ENCODE results near the gene MEIS2.

MEIS2 gene

DNA sequence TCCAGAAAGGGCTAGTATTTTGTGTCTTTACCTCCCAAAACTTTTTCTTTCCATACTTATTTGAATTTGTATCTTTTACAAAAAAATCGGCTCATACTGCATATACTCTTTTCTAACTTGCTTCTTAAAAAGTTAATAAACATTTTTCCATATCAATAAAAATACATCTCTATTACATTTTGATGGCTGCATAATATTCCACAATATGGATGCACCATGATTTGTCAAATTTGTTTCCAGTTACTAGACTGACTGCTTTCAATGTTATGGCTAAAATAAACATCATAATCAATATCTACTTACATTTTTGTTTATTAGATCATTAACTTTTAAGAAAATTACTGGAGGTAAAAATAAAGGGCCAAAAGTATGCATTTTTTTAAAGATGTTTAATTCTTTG lies 121.7 kb downstream of the MEIS2 start:
- no peak overlapping the region for H3K4me3 ChIP-seq (ENCODE audit: control insufficient read depth, low read depth, low read length)
- no peak for DNase-seq (ENCODE audit: low read depth)
- TF ChIP-seq, protein P1, sequence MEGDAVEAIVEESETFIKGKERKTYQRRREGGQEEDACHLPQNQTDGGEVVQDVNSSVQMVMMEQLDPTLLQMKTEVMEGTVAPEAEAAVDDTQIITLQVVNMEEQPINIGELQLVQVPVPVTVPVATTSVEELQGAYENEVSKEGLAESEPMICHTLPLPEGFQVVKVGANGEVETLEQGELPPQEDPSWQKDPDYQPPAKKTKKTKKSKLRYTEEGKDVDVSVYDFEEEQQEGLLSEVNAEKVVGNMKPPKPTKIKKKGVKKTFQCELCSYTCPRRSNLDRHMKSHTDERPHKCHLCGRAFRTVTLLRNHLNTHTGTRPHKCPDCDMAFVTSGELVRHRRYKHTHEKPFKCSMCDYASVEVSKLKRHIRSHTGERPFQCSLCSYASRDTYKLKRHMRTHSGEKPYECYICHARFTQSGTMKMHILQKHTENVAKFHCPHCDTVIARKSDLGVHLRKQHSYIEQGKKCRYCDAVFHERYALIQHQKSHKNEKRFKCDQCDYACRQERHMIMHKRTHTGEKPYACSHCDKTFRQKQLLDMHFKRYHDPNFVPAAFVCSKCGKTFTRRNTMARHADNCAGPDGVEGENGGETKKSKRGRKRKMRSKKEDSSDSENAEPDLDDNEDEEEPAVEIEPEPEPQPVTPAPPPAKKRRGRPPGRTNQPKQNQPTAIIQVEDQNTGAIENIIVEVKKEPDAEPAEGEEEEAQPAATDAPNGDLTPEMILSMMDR (conservative IDR thresholded peaks at IDR 0.05; ENCODE audit: control insufficient read depth, insufficient read depth, low read depth, low read length), result no peak

DNA sequence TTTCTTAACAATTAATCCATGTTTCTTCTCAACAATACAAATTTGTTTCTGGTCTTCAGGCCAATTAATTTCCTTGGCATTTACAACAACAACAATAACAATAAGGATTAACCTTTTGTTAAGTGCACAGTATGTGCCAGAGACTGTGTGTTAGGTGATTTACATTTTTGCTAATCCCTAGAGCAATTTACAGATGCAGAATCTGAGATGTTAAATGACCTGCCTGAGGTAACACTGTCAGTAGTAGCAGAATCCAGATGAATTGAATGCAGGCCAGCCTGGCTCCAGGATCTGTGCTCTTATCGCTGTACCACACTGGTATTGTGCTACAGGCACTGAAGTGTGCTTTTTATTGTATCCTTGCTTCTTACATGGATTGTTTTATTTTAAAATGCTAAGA lies 122.2 kb downstream of the MEIS2 start:
- TF ChIP-seq, protein P1 (conservative IDR thresholded peaks at IDR 0.05; ENCODE audit: control insufficient read depth, insufficient read depth, low read depth, low read length), result no peak
- no peak for DNase-seq (ENCODE audit: low read depth)
- H3K4me3 ChIP-seq (ENCODE audit: control insufficient read depth, low read depth, low read length), result no peak overlapping the region

DNA sequence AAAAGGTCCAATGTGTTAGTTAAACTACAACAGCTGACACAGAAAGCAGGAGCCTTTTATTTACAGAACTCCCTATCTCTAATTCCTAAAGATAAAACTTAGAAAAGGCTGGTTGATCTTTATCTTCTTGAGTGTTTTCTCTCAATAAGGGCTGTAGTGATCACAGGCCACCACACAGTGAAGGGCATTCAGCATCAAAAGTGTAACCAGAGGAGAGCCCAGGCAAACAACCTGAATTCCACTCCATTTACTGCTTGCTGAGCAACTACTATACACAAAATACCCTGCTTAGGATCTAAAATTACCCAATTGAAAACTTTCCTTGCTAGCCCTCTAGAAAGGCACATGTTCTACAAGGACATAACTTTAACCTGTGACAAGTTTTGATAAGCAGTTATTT lies 122.7 kb downstream of the MEIS2 start:
- TF ChIP-seq, protein P1 (conservative IDR thresholded peaks at IDR 0.05; ENCODE audit: control insufficient read depth, insufficient read depth, low read depth, low read length), result no peak

DNA sequence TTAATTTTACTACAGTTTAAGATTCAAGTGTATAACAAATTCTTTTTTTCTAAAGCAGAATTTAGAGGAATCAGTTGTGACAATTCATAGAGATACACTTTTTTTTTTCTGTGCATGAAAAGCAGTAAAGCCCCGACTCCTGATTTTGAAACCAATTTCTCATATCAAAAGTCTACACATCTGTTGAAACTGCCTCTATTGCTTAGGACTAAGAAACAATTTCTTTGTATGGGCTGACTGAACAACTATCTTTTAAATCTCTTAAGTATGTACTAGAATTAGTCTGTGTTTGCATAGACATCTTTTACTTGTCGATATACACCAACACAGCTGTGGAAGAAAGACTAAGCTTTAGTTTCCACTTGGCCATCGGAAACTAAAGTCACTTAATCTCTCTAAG lies 127.6 kb downstream of the MEIS2 start:
- no peak overlapping the region for H3K4me3 ChIP-seq (ENCODE audit: control insufficient read depth, low read depth, low read length)

More for the DNA sequence above, 122.7 kb downstream of the MEIS2 start:
- no peak for DNase-seq (ENCODE audit: low read depth)
- no peak overlapping the region for H3K4me3 ChIP-seq (ENCODE audit: control insufficient read depth, low read depth, low read length)

DNA sequence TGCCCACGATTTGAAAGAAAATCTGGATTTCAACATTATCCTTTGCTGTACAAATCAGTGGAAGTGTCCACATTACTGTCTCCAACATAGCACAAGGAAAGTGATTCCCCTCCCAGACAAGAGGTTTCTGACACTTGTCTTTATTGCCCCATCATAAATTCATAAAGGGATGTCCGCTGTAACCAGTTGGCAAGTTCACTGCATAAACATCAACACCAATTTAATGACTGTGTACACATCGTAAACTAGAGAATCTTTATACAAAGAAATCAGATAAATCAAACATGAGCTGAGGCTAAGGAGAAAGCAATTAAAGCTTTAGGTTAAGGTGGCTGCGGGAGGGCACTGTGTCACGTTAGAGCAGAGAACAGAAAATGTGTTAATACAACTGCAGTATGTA lies 129.8 kb downstream of the MEIS2 start:
- no peak for DNase-seq (ENCODE audit: low read depth)
- TF ChIP-seq, protein P1 (conservative IDR thresholded peaks at IDR 0.05; ENCODE audit: control insufficient read depth, insufficient read depth, low read depth, low read length), result no peak

More for the DNA sequence above, 127.6 kb downstream of the MEIS2 start:
- TF ChIP-seq, protein P1 (conservative IDR thresholded peaks at IDR 0.05; ENCODE audit: control insufficient read depth, insufficient read depth, low read depth, low read length), result no peak
- DNase-seq (ENCODE audit: low read depth), result no peak

DNA sequence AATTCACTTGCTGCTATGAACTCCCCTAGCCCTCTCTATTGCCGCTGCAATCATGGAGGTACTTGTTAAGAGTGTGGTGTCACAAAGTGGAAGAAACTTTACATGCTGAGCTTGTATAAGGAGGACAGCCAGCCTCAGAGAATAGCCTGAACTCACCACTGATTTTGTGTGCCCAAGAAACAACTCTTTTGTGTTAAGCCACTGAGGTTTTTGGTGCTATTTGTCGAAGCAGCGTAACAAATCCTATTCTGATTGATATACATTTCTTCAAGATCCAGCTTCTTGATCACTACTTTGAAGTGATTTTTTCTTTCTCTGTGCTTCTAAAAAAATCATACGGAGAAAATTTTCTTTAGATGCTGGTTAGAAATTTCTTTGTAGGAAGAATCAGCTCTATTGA lies 132.4 kb downstream of the MEIS2 start:
- TF ChIP-seq, protein P1 (conservative IDR thresholded peaks at IDR 0.05; ENCODE audit: control insufficient read depth, insufficient read depth, low read depth, low read length), result no peak
- no peak overlapping the region for H3K4me3 ChIP-seq (ENCODE audit: control insufficient read depth, low read depth, low read length)
- DNase-seq (ENCODE audit: low read depth), result no peak

More for the DNA sequence above, 129.8 kb downstream of the MEIS2 start:
- no peak overlapping the region for H3K4me3 ChIP-seq (ENCODE audit: control insufficient read depth, low read depth, low read length)

DNA sequence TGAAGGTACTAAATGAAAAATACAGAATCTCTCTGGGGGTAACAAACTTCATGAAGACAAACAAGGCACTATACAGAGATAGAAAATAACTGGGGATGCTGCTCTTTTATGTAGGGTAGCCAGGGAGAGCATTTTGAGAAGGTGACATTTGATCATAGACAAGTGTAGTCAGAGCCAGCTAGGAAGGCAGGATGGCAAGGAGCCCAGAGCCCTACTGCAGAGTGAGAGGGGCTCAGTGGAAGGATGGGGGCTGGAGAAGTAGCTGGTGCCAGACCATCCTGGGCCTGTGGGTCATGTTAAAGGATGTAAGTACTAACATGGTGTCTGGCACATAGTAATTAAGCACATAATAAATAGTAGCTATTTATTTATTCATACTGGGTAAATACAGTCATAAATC lies 133.6 kb downstream of the MEIS2 start:
- no peak for DNase-seq (ENCODE audit: low read depth)
- TF ChIP-seq, protein P1 (conservative IDR thresholded peaks at IDR 0.05; ENCODE audit: control insufficient read depth, insufficient read depth, low read depth, low read length), result no peak

More for the DNA sequence above, 133.6 kb downstream of the MEIS2 start:
- no peak overlapping the region for H3K4me3 ChIP-seq (ENCODE audit: control insufficient read depth, low read depth, low read length)
